ENCODE measurements around the gene TOMM20. TPM values are rescaled to one million over a fixed set of nuclear protein-coding genes. Genes with fewer than 3 reads are reported as not detected.
"Not testable (repeated sequence)": the region's sequence is repeated elsewhere in the genome, so short reads cannot be mapped to it uniquely, and the experiment has no call there.

Gene TOMM20
- total and polyA plus RNA-seq, 2 experiments from 2014 or later: 71.8 to 114 TPM

DNA sequence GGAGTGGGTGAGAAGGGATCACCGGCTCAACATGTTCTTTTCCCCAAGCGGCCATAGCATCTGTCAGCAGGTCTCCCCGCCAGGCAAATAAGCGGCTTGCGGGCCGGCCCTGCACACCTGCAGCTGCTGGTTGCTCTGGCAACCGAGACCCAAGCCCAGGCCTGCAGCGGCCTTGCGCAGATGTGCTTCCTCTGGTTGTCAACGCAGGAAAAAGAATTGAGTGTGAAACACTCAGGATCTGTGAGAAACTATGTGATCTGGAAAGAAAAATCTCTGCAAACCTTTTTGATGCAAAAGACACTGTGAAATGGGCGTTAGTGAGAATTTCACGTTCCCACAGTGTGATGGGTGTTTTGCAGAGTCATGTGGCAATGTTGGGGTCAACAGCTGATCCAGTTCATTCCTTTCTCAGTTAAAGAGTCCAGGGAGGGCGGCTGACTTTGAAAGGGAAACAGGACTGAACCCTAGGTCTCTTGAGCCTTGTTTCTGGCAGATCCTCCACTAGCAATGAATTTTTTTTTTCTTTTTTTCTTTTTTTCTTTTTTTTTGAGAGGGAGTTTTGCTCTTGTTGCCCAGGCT lies 28.4 kb downstream of the TOMM20 start:
- TF ChIP-seq, protein P1, sequence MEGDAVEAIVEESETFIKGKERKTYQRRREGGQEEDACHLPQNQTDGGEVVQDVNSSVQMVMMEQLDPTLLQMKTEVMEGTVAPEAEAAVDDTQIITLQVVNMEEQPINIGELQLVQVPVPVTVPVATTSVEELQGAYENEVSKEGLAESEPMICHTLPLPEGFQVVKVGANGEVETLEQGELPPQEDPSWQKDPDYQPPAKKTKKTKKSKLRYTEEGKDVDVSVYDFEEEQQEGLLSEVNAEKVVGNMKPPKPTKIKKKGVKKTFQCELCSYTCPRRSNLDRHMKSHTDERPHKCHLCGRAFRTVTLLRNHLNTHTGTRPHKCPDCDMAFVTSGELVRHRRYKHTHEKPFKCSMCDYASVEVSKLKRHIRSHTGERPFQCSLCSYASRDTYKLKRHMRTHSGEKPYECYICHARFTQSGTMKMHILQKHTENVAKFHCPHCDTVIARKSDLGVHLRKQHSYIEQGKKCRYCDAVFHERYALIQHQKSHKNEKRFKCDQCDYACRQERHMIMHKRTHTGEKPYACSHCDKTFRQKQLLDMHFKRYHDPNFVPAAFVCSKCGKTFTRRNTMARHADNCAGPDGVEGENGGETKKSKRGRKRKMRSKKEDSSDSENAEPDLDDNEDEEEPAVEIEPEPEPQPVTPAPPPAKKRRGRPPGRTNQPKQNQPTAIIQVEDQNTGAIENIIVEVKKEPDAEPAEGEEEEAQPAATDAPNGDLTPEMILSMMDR (IDR thresholded peaks at IDR 0.05; ENCODE audit: low read depth, low read length): no peak
- Histone ChIP-seq H3K27me3 (no peaks in the 10 kb centered on the region), H3K4me1 (ENCODE audit: low read depth) (no peaks in the 10 kb centered on the region), H3K36me3 (no peaks in the 10 kb centered on the region), H3K27ac (no peak overlapping the region), H3K4me3 (no peak overlapping the region), H3K9me3 (ENCODE audit: low read depth) (no peaks in the 10 kb centered on the region)
- peak in 1 of 2 donors; percentile 24 for DNase-seq (ENCODE audit: low read depth in 1 of 2, low spot score in 1 of 2)

GRCh38 chr1:235098991-235099390 lies 29.6 kb downstream of the TOMM20 start:
- H3K27ac ChIP-seq: no peak overlapping the region
- no peaks in the 10 kb centered on the region for H3K36me3 ChIP-seq
- H3K27me3 ChIP-seq: no peaks in the 10 kb centered on the region
- no peaks in the 10 kb centered on the region for H3K9me3 ChIP-seq (ENCODE audit: low read depth)
- TF ChIP-seq, protein P1 (IDR thresholded peaks at IDR 0.05; ENCODE audit: low read depth, low read length): no peak
- no peak for DNase-seq (ENCODE audit: low read depth in 1 of 2, low spot score in 1 of 2)
- no peak overlapping the region for H3K4me3 ChIP-seq
- H3K4me1 ChIP-seq (ENCODE audit: low read depth): no peaks in the 10 kb centered on the region

DNA sequence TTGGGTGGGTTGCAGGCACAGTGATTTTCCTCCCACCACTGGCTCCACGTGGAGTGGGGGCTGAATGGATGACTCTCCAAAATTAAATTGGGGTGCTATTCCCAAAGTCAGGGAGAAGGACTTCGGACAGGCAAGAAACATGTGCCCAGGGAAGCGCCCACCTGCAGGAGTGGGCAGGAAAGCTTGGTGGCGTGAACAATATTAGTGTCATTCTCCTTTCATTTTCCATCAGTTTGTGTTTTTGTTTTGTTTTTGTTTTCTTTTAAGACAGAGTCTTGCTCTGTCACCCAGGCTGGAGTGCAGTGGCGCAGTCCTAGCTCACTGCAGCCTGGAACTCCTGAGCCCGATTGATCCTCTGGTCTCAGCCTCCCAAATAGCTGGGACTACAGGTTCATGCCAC lies 30.1 kb downstream of the TOMM20 start:
- DNase-seq (ENCODE audit: low read depth in 1 of 2, low spot score in 1 of 2): no peak
- Histone ChIP-seq H3K27me3 (no peaks in the 10 kb centered on the region), H3K9me3 (ENCODE audit: low read depth) (no peaks in the 10 kb centered on the region), H3K4me3 (no peak overlapping the region), H3K4me1 (ENCODE audit: low read depth) (peaks cover 2% of the 10 kb centered on the region), H3K36me3 (no peaks in the 10 kb centered on the region), H3K27ac (no peak overlapping the region)
- TF ChIP-seq, protein P1 (IDR thresholded peaks at IDR 0.05; ENCODE audit: low read depth, low read length): no peak

DNA sequence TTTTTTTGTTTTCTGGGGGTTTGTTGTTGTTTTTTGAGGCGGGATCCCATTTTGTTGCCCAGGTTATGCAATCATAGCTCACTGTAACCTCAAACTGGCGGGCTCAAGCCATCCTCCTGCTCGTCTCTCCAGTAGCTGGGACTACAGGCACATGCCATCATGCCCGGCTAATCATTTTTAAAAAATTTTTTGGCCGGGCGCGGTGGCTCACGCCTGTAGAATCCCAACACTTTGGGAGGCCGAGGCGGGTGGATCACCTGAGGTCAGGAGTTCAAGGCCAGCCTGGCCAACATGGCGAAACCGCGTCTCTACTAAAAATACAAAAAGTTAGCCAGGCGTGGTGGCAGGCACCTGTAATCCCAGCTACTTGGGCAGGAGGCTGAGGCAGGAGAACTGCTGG lies 31.1 kb downstream of the TOMM20 start:
- not testable (repeated sequence) for DNase-seq (ENCODE audit: low read depth in 1 of 2, low spot score in 1 of 2); H3K27me3 ChIP-seq; H3K36me3 ChIP-seq; H3K4me3 ChIP-seq; H3K9me3 ChIP-seq (ENCODE audit: low read depth); H3K27ac ChIP-seq; H3K4me1 ChIP-seq (ENCODE audit: low read depth)

- Histone ChIP-seq H3K9me3 (ENCODE audit: low read depth) (no peaks in the 10 kb centered on the region), H3K27me3 (no peaks in the 10 kb centered on the region), H3K4me1 (ENCODE audit: low read depth) (peaks cover 4% of the 10 kb centered on the region), H3K4me3 (no peak overlapping the region), H3K36me3 (no peaks in the 10 kb centered on the region), H3K27ac (no peak overlapping the region)
- DNase-seq (ENCODE audit: low read depth in 1 of 2, low spot score in 1 of 2): no peak
- TF ChIP-seq, protein P1 (IDR thresholded peaks at IDR 0.05; ENCODE audit: low read depth, low read length): no peak
Measured at GRCh38 chr1:235095938-235096562, 32.6 kb downstream of the TOMM20 start.
